Measurements from ENCODE around the gene OTX2. TPM values are rescaled to one million over a fixed set of nuclear protein-coding genes. Genes with fewer than 3 reads are reported as not detected.

Gene OTX2
- total RNA-seq, 1 donor from 2014 or later, result not detected

DNA sequence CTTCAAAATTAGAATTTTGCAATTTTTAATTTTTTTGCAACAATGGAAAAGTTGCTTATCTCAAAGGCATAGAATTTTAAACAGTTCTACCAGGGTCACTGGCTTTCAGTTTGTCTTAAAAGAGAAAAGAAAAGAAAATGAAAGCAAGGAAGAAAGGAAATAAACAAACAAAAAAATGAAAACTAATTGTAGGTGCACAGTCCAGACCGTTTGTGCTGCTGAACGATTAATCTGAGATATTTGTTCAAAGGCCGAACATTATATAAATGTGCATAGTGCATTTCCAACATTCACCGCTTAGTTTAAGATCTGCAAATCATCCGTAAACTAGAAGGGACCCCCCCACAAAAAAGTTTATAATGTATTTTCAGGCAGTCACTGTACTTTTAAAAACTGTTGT is 5.5 kb upstream of the OTX2 start:
- H3K27me3 ChIP-seq, result peaks cover 87% of the 10 kb centered on the region
- H3K36me3 ChIP-seq, result no peaks in the 10 kb centered on the region
- H3K4me3 ChIP-seq, result no peak overlapping the region
- intact Hi-C loops (cut with DNase I), result no loop called here
- no peaks in the 10 kb centered on the region for H3K4me1 ChIP-seq
- TF ChIP-seq, protein P1, sequence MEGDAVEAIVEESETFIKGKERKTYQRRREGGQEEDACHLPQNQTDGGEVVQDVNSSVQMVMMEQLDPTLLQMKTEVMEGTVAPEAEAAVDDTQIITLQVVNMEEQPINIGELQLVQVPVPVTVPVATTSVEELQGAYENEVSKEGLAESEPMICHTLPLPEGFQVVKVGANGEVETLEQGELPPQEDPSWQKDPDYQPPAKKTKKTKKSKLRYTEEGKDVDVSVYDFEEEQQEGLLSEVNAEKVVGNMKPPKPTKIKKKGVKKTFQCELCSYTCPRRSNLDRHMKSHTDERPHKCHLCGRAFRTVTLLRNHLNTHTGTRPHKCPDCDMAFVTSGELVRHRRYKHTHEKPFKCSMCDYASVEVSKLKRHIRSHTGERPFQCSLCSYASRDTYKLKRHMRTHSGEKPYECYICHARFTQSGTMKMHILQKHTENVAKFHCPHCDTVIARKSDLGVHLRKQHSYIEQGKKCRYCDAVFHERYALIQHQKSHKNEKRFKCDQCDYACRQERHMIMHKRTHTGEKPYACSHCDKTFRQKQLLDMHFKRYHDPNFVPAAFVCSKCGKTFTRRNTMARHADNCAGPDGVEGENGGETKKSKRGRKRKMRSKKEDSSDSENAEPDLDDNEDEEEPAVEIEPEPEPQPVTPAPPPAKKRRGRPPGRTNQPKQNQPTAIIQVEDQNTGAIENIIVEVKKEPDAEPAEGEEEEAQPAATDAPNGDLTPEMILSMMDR (IDR thresholded peaks at IDR 0.05), result no peak
- no peak for DNase-seq
- H3K27ac ChIP-seq, result no peak overlapping the region
- H3K9me3 ChIP-seq, result no peaks in the 10 kb centered on the region
- no peak for ATAC-seq

DNA sequence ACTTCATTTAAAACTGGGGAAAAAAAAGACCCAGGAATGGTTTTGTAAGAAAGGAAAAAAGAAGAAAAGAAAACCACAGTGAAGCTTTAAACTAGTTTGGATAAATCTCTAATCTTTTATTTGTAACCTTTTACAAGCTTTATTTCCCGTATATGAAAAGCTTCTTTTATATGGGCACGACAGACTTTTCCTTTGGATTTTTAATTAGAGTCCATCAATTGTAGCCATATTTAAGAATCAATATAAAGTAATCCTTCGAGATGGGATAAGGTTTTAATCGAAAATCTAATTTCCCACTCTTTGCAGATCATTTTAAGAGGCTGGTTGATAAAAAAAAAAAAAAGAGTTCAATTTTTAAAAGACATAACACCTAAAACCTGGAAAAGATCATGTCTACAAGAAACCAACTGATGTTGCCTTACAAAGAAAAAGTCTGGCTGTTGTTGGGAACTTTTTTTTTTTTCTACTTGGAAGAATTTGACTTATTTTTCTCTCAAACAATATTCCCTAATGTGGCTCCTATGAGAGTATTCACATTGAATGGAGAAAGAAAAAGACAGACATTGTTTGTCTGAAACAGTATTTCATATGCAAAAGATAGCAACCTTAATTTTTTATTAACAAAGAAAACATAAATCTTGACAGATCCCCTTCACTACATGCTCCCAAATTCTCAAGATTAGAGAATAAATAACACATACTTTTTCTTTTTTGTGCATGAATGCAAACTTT is 4.9 kb upstream of the OTX2 start:
- intact Hi-C loops (cut with DNase I), result no loop called here
- Histone ChIP-seq H3K9me3 (no peaks in the 10 kb centered on the region), H3K27ac (no peak overlapping the region), H3K27me3 (peaks cover 89% of the 10 kb centered on the region), H3K4me1 (no peaks in the 10 kb centered on the region), H3K4me3 (no peak overlapping the region), H3K36me3 (no peaks in the 10 kb centered on the region)
- no peak for DNase-seq
- TF ChIP-seq, protein P1 (IDR thresholded peaks at IDR 0.05), result no peak
- ATAC-seq, result no peak

DNA sequence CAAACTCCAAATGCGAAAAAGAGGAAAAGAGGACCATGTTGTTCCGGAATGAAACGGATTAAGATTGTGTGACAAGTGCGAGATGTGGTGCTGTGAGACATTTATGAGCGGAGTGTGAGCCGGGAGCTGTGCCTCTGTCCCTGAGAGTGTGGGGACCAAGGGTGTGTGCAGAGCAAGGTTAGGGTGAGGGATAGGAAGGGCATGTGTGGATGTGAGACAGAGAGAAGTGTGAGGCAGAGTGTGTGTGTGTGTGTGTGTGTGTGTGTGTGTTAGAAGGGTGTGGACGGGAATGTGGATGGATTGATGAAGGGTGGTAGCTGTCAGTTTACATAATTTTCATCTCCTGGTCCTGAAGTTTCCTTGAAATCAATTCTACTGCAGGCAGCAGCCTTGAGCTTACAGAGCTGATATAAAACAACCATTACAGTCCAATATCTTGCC is 4.3 kb upstream of the OTX2 start:
- ATAC-seq (no peak), DNase-seq (no peak)
- intact Hi-C loops (cut with DNase I), result no loop called here
- H3K27ac ChIP-seq, result no peak overlapping the region
- H3K4me3 ChIP-seq, result no peak overlapping the region
- no peaks in the 10 kb centered on the region for H3K36me3 ChIP-seq
- H3K4me1 ChIP-seq, result no peaks in the 10 kb centered on the region
- TF ChIP-seq, protein P1 (IDR thresholded peaks at IDR 0.05), result no peak
- H3K27me3 ChIP-seq, result peaks cover 94% of the 10 kb centered on the region
- no peaks in the 10 kb centered on the region for H3K9me3 ChIP-seq

DNA sequence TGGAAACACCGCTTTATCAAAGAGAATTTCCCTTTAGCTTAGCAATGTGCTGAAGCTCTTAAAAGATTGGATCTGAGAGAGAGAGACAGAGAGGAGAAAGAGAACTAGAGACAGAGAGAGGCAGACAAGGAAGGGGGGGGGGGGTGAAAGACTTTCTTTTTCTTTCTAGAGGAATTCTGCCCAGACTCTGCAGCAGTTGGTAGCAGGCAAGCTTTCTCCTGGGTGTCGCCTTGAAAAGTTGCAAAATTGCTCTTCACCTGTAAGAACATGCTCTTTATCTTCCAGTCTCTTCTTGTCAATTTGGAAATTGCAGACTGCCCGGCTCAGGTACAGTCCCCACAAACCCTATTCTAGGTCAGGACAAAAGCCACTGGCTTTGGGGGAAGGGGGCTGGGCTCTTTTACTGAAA is 2.9 kb upstream of the OTX2 start:
- DNase-seq (no peak), ATAC-seq (no peak)
- Histone ChIP-seq H3K27me3 (peaks cover 97% of the 10 kb centered on the region), H3K4me1 (no peaks in the 10 kb centered on the region), H3K36me3 (no peaks in the 10 kb centered on the region), H3K9me3 (no peaks in the 10 kb centered on the region), H3K4me3 (no peak overlapping the region), H3K27ac (no peak overlapping the region)
- intact Hi-C loops (cut with DNase I), result no loop called here
- TF ChIP-seq, protein P1 (IDR thresholded peaks at IDR 0.05), result no peak

DNA sequence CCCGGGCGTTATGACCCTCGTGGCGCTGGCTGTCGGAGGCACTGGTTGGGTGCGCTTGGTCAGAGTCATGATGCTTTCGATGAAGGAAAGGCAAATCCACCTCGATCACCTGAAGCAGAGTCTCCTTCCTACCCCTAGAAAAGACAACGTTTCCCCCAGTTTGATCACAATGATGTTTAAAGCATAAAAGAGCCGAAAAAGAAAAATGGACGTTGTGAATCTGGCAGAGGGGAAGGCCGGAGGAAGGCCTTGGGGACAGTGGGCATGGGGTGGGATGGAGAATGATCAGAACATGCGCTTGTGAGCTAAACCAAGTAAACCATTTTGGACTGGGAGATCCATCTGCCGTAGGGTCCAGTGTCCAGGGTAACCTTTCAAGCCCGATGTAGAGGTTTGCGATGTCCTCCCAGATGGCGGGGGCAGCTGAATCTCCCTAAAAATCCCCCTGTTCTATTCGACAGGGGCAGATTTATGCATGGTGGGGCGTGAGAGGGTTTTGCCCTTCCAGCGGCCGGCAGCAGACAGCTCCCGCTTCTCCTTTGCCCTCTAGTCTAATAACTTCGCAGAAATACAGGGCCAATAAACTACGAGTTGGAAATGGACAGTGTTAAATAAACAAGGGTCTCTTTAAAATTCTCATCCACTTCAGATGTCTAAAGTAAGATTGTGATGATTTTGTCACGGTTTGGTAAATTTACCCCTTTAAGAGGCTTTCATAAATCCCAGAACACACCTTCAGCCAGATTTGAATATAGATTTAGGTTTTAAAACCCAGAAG is 2.3 kb upstream of the OTX2 start:
- DNase-seq (no peak), ATAC-seq (no peak)
- Histone ChIP-seq H3K9me3 (no peaks in the 10 kb centered on the region), H3K4me3 (no peak overlapping the region), H3K27me3 (peaks cover 97% of the 10 kb centered on the region), H3K27ac (no peak overlapping the region), H3K4me1 (no peaks in the 10 kb centered on the region), H3K36me3 (no peaks in the 10 kb centered on the region)
- TF ChIP-seq, protein P1 (IDR thresholded peaks at IDR 0.05), result no peak
- intact Hi-C loops (cut with DNase I), result no loop called here
